Measurements from ENCODE around the gene KPTN.

KPTN gene

GRCh38 chr19:47432091-47432490 lies 51.9 kb downstream of the KPTN start:
- no peak for DNase-seq

GRCh38 chr19:47430041-47430802 lies 53.8 kb downstream of the KPTN start:
- peak; percentile 60 for DNase-seq

DNA sequence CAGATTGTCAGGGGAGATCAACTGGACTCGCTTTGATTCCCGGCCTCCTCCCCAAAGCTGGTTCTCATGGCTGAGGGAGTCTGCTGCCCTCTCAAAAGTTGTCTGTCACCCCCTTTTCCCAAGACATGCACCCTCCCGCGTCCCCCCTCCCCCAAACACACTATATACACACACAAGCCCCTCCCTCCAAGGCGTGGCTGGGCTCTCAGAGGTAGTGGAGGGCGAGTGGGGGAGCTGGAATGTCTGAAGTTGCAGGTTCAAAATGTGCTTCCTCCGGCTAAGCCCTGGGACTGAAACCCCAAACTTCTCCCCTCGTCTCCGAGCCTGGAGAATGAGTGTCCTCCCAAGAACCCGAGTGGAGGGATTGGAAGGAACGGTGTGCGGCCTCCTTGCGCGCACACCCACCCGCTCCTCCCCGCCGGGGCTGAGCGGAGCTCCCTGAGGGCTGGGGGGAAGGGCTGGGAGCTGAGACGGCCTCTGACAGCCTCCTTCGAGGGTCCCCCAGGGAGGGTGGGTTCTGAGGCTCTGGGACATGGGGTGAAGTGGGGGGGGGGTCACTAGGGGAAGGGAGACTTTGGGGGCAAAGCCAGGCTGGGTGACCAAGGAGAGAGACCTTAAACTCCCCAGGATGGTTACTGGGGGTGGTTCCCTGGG lies 54.8 kb downstream of the KPTN start:
- DNase-seq: no peak

DNA sequence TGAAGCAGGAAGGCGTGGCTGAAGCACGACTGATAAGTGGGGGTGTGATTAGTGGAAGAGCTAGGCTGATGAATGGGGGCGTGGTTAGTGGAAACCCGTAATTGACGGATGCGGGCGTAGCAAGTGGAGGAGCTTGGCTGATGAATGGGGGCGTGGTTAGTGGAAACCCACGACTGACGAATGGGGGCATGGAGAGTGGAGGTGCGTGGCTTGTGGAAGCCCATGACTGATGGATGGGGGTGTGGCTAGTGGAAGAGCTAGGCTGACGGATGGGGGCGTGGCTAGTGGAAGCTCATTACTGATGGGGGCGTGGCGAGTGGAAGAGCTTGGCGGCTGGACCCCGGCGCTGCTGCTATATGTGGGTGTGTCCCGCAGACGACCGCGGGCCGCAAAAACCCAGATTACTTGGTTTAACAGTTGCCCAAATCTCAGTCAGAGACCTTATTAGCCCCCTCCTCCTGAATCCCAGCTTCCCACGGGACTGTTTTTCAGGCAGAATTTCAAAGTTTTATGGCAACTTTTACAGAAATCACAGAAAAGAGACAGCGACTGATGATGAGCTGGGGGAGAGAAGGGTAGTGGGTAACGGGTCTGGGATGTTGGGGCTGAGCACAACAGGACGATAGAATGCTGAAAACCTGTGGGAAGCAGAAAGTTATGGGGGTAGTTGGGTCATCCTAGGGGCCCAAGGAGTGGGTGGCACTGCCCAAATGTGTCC lies 55.7 kb downstream of the KPTN start:
- DNase-seq: peak; percentile 100

DNA sequence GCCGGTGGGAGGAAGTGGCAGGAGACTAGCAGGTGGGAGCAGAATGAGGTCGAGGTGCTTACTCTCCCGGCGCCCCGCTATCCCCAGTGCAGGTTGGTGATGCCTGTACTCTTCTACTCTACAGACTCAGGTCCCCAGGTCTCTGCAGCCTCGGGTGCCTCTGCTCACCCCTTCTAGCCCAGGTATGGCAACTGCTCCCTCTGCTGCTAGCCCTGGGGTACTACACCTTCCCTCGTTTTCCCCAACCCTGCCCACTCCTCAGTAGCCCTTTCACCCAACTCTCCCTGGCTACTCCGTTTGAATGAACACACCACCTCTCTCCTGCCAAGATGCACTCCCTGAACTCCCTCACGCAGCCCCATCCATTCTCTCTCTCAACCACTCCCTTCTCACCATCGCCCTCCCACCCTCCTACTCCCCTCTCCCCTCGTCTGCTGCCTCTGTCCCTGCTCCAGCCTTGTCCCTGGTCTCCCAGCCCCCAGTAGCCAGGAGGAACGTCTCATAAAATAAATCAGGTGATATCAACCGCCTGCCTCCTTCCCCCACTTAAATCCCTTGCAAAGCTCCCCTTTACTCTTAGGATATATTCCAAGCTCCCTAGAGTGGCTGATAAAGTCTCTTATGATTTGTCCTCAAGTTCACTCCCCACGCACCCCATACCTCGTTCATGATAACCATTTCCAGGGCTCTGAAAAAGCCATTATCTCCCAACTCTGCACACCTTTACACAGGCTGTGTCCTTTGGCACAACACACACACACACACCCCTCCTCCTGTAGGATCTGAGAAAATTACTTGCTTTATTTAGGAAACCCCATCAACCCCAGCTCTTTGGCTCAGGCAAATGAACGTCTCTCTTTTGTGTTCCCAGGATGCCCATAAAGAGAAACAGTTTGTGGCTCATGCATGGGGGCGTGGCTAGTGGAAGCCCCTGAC lies 56.5 kb downstream of the KPTN start:
- DNase-seq: peak; percentile 62
